Duodenal mucosa (tissue), 2 donors: Measurements from ENCODE around the gene RNU2-63P.
"Not testable (repeated sequence)": the region's sequence is repeated elsewhere in the genome, so short reads cannot be mapped to it uniquely, and the experiment has no call there.

Experiments used
- H3K27ac ChIP-seq: one replicate; pipeline ENCODE4 v1.7.0; 2013; ENCODE audit warnings: low read depth, low read length
- H3K27me3 ChIP-seq, 2 donors: one replicate each; pipeline ENCODE4 v1.7.0; 2013; ENCODE audit warnings: low read length in 2 of 2, control low read depth in 1 of 2; ENCODE audit not compliant: insufficient read depth in 2 of 2, control insufficient read depth in 1 of 2
- H3K36me3 ChIP-seq, 2 donors: one replicate each; pipeline ENCODE4 v1.7.0; 2013; ENCODE audit warnings: low read length in 2 of 2, control low read depth in 1 of 2; ENCODE audit not compliant: insufficient read depth in 2 of 2, control insufficient read depth in 1 of 2
- H3K4me1 ChIP-seq, 2 donors: one replicate each; pipeline ENCODE4 v1.7.0; 2013; ENCODE audit warnings: low read length in 2 of 2, control low read depth in 1 of 2; ENCODE audit not compliant: insufficient read depth in 2 of 2, control insufficient read depth in 1 of 2
- H3K4me3 ChIP-seq, 2 donors: one replicate each; pipeline ENCODE4 v1.7.0; 2013; ENCODE audit warnings: low read length in 2 of 2, low read depth in 1 of 2
- H3K9ac ChIP-seq, 2 donors: one replicate each; pipeline ENCODE4 v1.7.0; 2013; ENCODE audit warnings: low read length in 2 of 2, low read depth in 1 of 2
- H3K9me3 ChIP-seq, 2 donors: one replicate each; pipeline ENCODE4 v1.7.0; 2013; ENCODE audit warnings: low read length in 2 of 2, control low read depth in 1 of 2; ENCODE audit not compliant: control insufficient read depth in 1 of 2

The RNU2-63P gene

DNA sequence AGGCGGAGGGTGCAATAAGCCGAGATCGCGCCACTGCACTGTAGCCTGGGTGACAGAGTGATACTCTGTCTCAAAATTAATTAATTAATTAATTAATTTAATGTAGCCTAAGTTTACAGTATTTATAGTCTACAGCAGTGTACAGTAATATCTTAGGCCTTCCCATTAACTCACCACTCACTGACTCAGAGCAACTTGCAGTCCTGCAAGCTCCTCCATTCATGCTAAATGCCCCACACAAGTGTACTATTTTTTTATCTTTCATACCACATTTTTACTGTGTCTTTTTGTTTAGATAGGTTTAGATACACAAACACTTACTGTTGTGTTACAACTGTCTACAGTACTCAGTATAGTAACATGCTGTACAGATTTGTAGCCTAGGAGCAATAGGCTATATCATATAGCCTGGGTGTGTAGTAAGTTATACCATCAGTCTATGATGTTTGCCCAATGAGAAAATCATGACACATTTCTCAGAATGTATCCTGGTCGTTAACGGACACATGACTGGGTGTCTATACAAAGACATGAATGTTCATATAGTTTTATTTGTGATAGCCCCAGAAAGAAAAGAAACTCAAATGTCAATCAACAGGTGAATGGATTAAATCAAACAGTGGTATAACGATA is 15.8 kb upstream of the RNU2-63P start:
- Histone ChIP-seq H3K27ac (no peak overlapping the region), H3K4me1 (no peaks in the 10 kb centered on the region), H3K9ac (no peak overlapping the region), H3K4me3 (no peak overlapping the region), H3K36me3 (peaks cover 10 to 48% of the 10 kb centered on the region in 2 donors), H3K27me3 (no peaks in the 10 kb centered on the region), H3K9me3 (no peaks in the 10 kb centered on the region)

DNA sequence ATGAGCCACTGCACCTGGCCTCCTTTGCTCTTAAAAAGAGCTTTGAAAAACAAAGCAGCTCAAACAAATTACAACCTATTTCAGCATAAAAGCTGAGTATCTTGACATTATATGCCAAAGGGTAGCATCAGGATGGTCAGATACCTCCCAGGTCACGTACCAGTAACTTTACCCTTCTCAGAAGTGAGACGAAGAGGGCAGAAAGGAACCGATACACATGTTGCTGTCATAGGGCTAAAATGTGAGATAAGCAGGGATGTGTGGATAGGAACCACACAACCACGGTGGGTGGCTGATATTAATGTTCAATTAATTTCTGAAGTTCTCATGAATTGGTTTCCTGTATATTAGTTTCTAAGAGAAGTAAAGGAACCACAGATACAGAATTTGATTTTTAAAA is 12.6 kb upstream of the RNU2-63P start:
- H3K27me3 ChIP-seq, result no peaks in the 10 kb centered on the region
- no peaks in the 10 kb centered on the region for H3K4me1 ChIP-seq
- no peak overlapping the region for H3K9ac ChIP-seq
- no peaks in the 10 kb centered on the region for H3K9me3 ChIP-seq
- no peak overlapping the region for H3K4me3 ChIP-seq
- H3K36me3 ChIP-seq, result peaks cover 6 to 33% of the 10 kb centered on the region in 2 donors
- no peak overlapping the region for H3K27ac ChIP-seq

DNA sequence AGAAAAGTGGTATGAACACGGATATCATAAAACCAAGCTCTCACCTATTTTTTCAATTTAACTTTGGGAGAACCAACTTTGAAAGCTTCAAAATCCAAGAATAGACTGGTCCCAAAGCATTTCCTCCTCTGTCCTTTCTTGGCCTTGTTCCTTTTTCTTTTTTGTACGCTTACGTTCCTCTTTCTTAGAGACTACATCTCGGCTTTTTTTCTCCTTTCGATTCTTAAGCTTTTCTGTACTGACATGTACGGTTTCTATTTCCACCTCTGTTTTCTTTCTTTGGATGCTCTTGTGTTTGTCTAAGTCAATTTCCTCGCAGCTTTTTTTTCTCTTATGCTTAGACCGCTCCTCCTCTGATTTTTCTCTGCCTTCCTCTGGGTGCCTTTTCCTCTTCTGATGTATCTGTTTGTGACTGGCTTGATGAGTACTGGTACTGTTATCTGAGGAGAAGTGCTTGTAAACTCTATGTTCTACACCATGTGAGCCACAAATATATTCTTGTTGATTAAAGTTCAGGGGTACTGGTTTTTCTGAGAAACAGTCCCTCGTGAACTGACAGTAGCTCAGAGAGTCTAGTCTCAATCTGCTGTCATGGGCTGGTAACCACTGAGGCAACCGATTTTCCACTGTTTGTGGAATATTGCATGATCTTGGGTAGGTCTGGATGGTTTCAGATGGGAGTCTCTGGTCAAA is 11.5 kb upstream of the RNU2-63P start:
- Histone ChIP-seq H3K4me3 (no peak overlapping the region), H3K9me3 (no peaks in the 10 kb centered on the region), H3K27me3 (no peaks in the 10 kb centered on the region), H3K9ac (no peak overlapping the region), H3K4me1 (no peaks in the 10 kb centered on the region), H3K36me3 (peaks cover 6 to 25% of the 10 kb centered on the region in 2 donors), H3K27ac (no peak overlapping the region)

DNA sequence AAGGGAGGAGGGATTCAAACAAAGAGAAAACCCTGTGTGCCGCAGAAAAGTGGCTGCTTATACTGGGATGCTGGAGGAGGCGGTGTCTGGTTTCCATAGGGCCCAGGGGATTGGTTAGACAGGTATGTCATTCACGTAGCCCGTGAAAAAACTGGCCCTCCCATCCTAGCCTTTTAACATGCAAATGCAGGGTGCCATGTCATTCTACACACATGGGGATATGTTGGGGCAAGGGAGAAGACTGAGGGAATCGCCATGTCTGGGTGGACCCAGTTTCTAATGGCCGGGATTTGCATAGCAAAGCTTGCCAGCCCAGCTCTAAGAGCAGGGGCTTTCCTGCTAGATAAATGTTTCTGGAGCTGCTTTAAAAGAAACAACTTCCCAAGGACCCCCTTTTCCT is 8.2 kb upstream of the RNU2-63P start:
- no peaks in the 10 kb centered on the region for H3K9me3 ChIP-seq
- H3K4me3 ChIP-seq, result no peak overlapping the region
- no peak overlapping the region for H3K9ac ChIP-seq
- H3K27me3 ChIP-seq, result no peaks in the 10 kb centered on the region
- peaks cover 6 to 15% of the 10 kb centered on the region in 2 donors for H3K36me3 ChIP-seq
- H3K27ac ChIP-seq, result no peak overlapping the region
- no peaks in the 10 kb centered on the region for H3K4me1 ChIP-seq

DNA sequence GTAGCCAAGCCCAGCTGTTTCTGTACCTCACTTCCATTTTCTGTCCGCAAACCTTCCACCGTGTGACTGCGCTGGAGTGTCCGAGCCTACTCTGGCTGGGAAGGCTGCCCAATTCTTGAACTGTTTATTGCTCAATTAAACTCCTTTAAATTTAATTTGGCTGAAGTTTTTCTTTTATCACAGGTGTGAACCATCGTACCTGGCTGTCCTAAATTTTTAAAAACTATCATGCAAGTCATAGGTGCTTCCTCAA is 6.2 kb upstream of the RNU2-63P start:
- H3K4me3 ChIP-seq, result no peak overlapping the region
- H3K4me1 ChIP-seq, result peaks cover 2 to 4% of the 10 kb centered on the region in 2 donors
- H3K36me3 ChIP-seq, result peaks cover 0 to 3% of the 10 kb centered on the region in 2 donors
- H3K9me3 ChIP-seq, result no peaks in the 10 kb centered on the region
- no peak overlapping the region for H3K9ac ChIP-seq
- H3K27me3 ChIP-seq, result no peaks in the 10 kb centered on the region
- H3K27ac ChIP-seq, result no peak overlapping the region

DNA sequence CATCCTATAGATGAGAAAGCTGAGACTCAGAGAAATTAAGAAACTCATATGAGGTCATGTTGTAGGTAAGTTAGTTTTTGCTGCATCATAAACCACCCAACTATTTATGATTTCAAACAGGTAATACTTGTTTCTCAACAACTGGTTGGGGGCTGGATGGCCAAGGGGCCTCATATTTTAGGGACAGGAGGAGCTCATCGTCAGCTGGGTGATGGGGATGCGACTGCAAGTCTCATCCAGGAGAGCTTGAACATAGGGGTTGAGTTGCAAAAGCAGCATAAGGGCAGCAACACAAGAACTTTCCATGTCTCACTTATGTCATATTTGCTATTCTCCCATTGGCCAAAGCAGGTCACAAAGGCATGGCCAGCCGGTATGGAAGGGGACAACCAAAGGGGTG is 3.6 kb upstream of the RNU2-63P start:
- no peaks in the 10 kb centered on the region for H3K27me3 ChIP-seq
- no peak overlapping the region for H3K9ac ChIP-seq
- H3K27ac ChIP-seq, result no peak overlapping the region
- H3K36me3 ChIP-seq, result no peaks in the 10 kb centered on the region
- no peak overlapping the region for H3K4me3 ChIP-seq
- peaks cover 6 to 8% of the 10 kb centered on the region in 2 donors for H3K4me1 ChIP-seq
- no peaks in the 10 kb centered on the region for H3K9me3 ChIP-seq

DNA sequence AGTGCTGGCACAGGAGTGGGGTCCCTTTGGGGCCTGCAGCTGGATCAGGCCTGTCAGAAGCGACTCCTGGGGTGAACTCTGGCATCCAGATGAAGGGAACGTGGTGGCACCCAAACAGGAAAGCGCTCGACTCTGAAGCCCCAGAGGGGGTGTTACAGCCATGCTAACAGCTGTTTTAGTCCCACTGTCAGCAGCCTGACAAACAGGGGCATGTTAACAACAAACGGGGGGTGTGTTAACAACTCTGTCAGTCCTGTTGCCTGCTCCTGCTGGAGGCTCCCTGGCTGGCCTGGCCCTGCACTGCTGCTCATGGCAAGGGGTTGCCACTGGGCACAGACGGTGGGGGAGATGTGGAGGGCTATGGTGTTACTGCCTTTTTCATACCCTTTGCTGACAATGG is 2.6 kb upstream of the RNU2-63P start:
- no peak overlapping the region for H3K9ac ChIP-seq
- H3K9me3 ChIP-seq, result no peaks in the 10 kb centered on the region
- no peaks in the 10 kb centered on the region for H3K27me3 ChIP-seq
- H3K27ac ChIP-seq, result no peak overlapping the region
- H3K4me1 ChIP-seq, result peaks cover 6 to 8% of the 10 kb centered on the region in 2 donors
- no peak overlapping the region for H3K4me3 ChIP-seq
- no peaks in the 10 kb centered on the region for H3K36me3 ChIP-seq

DNA sequence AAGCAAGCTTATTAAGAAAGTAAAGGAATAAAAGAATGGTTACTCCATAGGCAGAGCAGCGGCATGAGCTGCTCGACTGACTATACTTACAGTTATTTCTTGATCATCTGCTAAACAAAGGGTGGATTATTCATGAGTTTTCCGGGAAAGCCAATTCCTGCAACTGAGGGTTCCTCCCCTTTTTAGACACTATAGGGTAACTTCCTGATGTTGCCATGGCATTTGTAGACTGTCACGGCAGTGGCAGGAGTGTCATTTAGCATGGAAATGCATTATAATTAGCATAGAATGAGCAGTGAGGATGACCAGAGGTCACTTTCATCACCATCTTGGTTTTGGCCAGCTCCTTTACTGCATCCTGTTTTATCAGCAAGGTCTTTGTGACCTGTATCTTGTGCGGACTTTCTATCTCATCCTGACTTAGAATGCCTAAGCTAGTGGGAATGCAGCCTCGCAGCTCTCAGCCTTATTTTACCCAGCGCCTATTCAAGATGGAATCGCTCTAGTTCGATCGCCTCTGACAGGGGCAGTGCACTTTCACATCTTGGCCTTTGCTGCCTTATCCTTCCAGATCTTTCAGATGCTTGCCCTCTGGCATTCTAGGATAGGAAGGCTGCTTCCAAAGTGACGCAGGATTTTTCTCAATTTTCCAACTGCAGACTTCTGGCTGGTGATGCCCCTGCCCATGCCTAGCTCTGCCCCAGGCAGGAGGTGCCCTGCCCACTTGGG is 1.9 kb upstream of the RNU2-63P start:
- H3K27ac ChIP-seq, H3K4me3 ChIP-seq, H3K27me3 ChIP-seq, H3K9me3 ChIP-seq, H3K36me3 ChIP-seq, H3K9ac ChIP-seq, H3K4me1 ChIP-seq: not testable (repeated sequence)

DNA sequence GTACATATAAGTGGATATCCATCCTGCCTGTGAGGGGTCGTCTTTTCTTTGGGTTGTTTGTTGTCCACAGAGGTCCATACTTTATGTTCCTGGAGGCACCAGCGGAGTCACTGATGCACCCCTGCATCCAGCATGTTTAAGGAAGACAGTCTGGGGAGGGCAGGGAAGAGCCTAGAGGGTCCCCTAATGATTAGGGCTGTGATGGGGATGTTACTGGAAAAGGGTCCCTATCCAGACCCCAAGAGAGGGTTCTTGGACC is 1.4 kb upstream of the RNU2-63P start:
- not testable (repeated sequence) for H3K4me1 ChIP-seq, H3K27me3 ChIP-seq, H3K9me3 ChIP-seq, H3K36me3 ChIP-seq, H3K27ac ChIP-seq
- peak overlapping the region; percentile 85 to 86 for H3K4me3 ChIP-seq
- H3K9ac ChIP-seq, result peak overlapping the region; percentile 88 to 94

DNA sequence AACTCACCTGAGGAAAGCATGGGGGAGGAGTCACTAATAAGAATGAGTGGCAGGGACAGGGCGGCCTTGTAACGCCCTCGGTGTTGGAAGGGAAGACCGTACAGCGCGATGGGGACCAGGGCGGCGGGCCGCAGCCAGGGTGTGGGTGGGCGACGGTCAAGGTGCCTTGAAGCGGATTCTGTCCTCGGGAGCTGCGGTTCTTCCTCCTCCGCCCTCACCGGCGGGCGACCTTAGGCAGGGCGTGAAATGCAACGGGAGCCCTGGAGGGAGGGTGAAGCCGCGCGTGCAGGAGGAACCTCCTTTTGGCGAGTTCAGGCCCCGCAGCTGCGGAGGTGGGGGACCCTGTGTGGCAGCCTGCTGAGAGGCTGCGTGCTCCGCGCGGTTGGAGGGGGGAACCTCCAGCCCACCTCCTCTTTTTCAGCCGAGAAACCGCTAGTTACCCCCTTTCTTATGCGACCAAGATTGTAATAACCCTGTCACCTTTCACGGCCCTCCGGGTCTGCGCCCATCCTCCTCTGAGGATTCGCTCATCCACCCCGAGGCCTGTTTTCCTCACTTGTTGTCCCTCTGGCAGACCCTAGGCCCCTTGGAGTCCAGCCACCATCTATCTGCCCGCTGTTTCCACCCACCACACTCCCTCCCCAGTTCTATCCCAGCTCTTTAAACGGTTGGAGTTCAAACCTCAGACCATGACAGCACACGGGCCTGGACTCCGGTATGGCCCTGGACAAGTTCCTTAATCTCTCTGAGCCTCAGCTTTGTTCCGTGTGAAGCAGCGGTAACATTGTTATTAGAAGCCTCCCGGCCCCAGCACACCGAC is 823 bp upstream of the RNU2-63P start:
- Histone ChIP-seq H3K36me3 (no peaks in the 10 kb centered on the region), H3K9ac (peak overlapping the region; percentile 88 to 94), H3K27me3 (no peaks in the 10 kb centered on the region), H3K9me3 (no peaks in the 10 kb centered on the region), H3K4me3 (peak overlapping the region; percentile 85 to 86), H3K4me1 (peaks cover 6 to 8% of the 10 kb centered on the region in 2 donors), H3K27ac (peak overlapping the region; percentile 67)
